Ammon's horn (tissue), 1 donor: ENCODE results near the gene TCAIM.

Source experiments
- DNase-seq: peaks from one replicate; pipeline ENCODE4 v3.0.0-alpha.2; 2016; ENCODE audit warnings: low spot score

Gene TCAIM

DNA sequence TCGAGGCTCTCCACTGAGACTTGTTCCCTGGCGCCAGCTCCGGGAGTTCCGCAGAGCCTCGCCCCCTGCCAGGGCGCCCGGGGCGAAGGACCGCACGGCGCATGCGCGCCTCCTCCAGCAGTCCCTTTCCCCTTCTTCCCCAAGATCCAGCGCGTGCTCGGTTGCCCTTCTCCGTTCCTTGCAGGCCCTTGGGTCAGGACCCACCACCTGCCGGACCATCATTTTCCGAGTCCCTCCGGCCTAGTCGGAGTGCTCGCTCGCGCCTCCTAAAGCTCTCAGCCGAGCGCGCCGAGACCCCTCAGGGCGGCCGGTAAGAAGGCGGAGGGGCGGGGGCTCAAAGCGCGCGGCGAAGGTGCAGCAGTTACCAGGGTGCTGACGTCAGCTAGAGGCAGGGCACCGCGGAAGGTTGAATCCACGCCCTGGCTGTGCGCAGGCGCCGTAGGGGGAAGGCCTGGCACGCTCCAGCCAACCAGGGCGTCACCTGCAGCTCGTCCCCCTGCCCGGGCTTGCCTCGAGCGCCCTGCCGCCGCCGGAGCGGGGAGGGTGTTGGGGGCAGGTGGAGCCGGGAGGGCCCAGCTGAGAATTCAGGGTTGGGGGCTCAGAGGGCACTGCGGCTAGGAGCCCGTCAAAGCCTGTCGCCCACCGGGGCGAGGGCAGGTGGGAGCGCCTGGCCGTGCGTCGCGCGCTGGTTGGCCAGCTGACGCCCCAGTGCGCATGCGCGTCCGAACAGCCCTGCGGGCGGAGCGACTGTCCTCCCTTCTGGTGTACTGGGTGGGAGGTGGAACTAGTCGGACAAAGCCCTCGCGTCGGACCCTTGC is at the start of gene TCAIM:
TCAIM (plus strand) TSS at position 757 of the 818 bp plus-strand sequence. CDS start 16,017 bp downstream, outside the sequence.
- DNase-seq: peak; percentile 97

DNA sequence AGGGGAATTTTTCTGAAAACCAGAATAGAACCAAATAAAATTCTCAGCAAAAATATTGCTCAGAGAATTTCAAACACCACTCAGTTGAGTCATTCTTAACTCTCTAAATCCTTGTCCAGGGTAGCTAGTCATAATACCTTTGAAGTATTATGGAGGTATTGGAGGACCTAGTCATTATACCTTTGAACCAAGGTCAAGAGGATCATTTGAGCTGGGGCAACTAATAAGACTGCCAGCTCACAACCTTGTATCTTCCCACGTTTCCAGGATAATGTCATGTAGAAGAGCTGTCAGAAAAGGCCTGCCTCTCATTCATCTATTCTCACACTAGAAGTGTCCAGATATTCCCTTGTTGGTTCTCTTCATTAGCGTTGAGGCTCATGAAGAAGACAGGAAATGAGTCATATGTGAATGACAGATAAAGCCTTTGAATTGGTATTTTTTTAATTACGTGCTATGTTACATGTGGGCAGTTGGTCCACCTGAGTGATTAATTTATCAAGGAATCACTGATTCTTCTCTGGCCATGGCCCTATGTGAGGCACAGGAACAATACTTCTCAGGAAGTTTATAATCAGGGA is 48.6 kb upstream of the TCAIM start:
- DNase-seq: no peak

GRCh38 chr3:44292276-44292675 is 46.3 kb upstream of the TCAIM start:
- DNase-seq: no peak

- DNase-seq: no peak
Observed at GRCh38 chr3:44292947-44293346, 45.6 kb upstream of the TCAIM start.

- no peak for DNase-seq
Observed at GRCh38 chr3:44297255-44297654, 41.3 kb upstream of the TCAIM start.

DNA sequence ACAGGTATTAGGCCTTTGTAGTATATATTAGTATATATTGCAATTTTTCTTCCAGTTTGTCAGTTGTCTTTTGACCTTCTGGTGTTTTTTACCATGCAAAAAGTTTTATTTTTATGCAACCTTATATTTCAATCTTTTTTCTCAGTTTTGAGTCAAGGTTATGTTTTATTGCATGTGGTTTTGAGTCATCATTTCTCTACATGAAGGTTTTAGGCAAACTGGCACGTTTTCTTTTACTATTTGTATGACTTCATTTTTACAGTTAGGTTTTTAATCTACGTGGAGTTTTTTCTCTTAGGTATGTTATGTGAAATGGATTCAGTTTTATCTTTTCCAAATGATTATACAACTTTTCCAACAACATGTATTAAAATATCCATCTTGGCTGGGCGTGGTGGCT is 36.8 kb upstream of the TCAIM start:
- no peak for DNase-seq

DNA sequence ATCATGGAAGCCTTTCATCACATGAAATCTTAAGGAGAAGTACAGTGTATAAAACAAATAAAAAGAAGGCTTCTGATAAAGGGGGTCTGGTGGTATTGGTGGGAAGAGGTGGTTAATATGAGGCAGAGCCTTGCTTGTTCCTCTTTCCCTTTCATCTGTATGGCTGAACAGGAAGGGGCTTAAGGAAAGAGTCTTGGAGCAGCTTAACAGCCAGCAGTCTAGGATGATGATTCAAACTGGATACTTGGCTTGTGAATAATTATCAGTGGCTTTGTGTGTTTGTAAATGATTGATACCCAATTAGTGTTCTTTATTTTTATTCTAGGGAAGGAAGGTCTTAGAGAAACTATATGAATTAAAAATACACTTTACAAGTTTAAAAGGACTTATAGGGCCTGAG is 29.1 kb upstream of the TCAIM start:
- DNase-seq: no peak

DNA sequence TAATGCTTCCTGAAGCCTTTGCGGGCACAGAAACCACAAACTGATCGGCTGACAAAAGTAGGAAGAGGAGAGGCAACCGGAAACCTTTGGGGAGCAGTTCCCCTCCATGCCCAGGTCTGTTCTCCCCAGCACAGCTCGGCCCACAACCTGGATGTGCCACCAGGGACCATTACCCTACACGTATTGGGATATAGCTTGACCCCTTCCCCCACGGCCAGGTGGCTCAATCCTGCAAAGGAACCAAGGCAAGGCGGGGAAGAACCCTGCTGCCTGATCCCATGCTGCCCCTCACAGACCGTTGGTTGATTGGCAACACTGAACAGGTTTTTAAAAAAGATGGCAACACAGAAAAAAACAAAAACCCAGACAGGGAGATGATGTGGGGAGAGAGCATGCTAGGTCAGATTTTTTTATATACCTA is 19.7 kb upstream of the TCAIM start:
- DNase-seq: no peak

GRCh38 chr3:44321335-44321734 is 17.2 kb upstream of the TCAIM start:
- no peak for DNase-seq

DNA sequence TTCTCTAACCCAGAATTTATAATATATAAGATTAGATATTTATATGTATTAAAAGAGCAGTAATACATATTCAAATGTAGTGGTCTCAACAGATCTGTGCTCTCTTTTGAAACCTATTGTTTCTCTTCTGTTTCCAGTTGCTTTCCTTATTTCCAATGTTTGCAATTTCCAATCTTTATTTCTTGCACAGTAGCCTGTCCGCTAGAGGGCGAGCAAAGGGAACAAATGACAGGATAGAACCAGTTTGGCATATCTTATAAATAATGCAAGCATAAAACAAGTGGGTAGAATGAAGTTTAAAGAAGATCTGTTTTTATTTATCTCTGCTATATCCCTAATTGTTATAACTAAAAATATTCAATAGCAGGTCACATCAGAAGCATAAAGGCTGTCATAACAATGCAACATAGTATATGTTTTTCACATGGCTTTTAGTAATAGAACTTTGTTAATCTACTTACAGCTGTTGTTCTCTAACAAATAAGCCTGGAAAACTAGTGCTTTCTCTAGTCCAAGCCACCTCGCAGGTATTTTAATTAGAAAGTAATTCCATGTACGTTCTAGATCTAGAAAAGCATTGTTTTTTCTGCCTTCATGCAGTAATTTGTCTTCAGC is 15.1 kb upstream of the TCAIM start:
- peak; percentile 83 for DNase-seq

DNA sequence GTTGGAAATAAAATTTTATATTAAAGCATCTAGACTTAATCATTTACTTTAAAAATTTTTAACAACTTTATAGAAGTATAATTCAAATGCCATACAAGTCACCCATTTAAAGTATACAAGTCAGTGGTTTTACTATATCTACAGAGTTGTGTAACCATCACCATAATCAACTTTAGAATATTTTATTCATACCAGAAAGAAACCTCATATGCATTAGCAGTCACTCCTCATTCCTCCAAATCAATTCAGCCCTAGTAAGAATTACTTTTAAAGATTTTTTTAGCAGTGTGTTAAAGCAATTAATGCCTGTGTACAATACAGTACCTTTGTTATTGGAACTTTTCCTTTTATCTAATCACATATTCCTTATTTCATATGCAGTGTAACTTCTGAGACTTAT is 14.0 kb upstream of the TCAIM start:
- DNase-seq: no peak

DNA sequence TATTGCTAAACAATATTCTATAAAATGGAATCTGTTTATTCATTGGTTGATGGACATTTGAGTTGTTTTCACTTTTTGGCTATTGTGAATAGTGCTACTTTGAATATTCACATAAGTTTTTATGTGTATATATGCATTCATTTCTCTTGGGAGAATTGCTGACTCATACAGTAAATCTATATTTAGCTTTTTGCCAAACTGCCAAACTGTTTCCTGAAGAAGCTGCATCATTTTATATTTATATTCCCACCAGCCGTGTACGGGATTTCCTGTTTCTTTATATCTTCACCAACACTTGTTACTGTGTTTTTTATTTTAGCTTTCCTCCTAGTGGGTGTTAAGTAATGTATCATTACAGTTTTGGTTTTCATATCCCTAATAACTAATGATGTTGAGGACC is 12.5 kb upstream of the TCAIM start:
- DNase-seq: no peak

GRCh38 chr3:44326515-44326914 is 12.1 kb upstream of the TCAIM start:
- DNase-seq: no peak

DNA sequence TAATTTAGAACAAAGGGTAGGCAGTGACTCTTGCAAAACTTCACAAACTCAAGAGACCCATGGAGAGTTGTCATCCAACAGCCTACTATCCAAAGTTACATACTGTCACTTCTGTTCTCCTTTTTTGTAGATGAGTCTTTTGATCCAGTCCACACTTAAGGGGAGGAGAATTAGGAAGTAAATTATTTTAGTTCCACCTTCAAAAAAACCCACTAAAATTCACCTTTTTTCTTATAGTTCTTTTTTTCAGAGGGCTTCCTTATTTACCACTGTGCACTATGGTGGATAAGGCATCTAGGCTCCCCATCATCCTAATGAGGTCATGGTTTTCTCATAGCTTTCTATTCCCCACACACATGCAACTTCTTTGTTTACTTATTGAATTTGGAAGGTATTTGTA is 8.6 kb upstream of the TCAIM start:
- no peak for DNase-seq

- DNase-seq: no peak
Observed at GRCh38 chr3:44330444-44330843, 8.1 kb upstream of the TCAIM start.

- DNase-seq: no peak
Observed at GRCh38 chr3:44334326-44334725, 4.2 kb upstream of the TCAIM start.

GRCh38 chr3:44337248-44337785 is 1.2 kb upstream of the TCAIM start:
- peak; percentile 4 for DNase-seq

- DNase-seq: no peak
Observed at GRCh38 chr3:44338828-44339127, 212 bp downstream of the TCAIM start.

- DNase-seq: no peak
Observed at GRCh38 chr3:44339181-44340057, 853 bp downstream of the TCAIM start.

GRCh38 chr3:44340058-44340395 is 1.5 kb downstream of the TCAIM start:
- no peak for DNase-seq

DNA sequence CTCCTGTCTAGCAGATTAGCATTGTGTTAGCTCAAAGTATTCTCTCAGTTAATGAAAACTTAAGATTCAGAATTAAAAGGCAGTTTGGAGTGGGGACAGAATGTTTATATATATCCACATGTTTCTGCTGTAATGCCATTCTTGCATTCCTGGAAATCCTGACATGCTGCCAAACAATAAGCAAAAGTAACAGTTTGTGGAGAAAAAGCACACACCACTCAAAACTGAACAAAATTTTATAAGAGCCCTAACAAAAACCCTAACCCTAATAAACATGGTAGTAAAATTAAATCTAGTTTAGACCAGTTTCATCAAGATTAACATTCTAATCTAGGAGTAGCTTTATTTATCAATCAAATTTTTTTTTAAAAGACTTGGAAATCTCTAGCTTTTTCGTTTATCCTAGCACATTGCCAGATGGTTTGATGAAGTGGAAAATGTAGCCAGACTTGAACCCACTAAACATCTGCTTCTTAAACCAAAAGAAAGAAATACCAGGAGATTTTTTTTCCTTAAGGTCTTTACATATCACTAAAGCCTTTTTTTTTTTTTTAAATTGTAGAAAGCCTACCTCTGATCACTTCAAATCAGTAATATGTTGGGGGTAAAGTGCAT is 3.7 kb downstream of the TCAIM start:
- peak; percentile 14 for DNase-seq

GRCh38 chr3:44343421-44343820 is 4.9 kb downstream of the TCAIM start:
- DNase-seq: no peak
